HG03139 (cell line): ENCODE data around the gene PGA4.

Source experiments
- ATAC-seq: cut with Tn5 transposase; IDR thresholded peaks from one replicate; pipeline ENCODE4 v1.9.1; 2021; ENCODE audit not compliant: unreplicated experiment

PGA4 gene

GRCh38 chr11:61277186-61278000 is 55.2 kb downstream of the PGA4 start:
- no peak for ATAC-seq

GRCh38 chr11:61278001-61278470 is 55.9 kb downstream of the PGA4 start:
- ATAC-seq: no peak

GRCh38 chr11:61279934-61280659 is 58.0 kb downstream of the PGA4 start:
- ATAC-seq: no peak

GRCh38 chr11:61280883-61281580 is 58.9 kb downstream of the PGA4 start:
- ATAC-seq: no peak
